ENCODE results near the gene HNF1B.

GRCh38 chr17:37725021-37725595 lies 19.8 kb downstream of the HNF1B start:
- TF ChIP-seq CTCF (IDR thresholded peaks at IDR 0.05; ENCODE audit: low read depth, low read length, poor library complexity, severe bottlenecking) (no peak), EZH2phosphoT487 (IDR thresholded peaks at IDR 0.05; ENCODE audit: borderline replicate concordance, low read length) (no peak)

Data from DOHH2 (cell line).